ENCODE measurements around the gene HNF4A.

HNF4A gene

DNA sequence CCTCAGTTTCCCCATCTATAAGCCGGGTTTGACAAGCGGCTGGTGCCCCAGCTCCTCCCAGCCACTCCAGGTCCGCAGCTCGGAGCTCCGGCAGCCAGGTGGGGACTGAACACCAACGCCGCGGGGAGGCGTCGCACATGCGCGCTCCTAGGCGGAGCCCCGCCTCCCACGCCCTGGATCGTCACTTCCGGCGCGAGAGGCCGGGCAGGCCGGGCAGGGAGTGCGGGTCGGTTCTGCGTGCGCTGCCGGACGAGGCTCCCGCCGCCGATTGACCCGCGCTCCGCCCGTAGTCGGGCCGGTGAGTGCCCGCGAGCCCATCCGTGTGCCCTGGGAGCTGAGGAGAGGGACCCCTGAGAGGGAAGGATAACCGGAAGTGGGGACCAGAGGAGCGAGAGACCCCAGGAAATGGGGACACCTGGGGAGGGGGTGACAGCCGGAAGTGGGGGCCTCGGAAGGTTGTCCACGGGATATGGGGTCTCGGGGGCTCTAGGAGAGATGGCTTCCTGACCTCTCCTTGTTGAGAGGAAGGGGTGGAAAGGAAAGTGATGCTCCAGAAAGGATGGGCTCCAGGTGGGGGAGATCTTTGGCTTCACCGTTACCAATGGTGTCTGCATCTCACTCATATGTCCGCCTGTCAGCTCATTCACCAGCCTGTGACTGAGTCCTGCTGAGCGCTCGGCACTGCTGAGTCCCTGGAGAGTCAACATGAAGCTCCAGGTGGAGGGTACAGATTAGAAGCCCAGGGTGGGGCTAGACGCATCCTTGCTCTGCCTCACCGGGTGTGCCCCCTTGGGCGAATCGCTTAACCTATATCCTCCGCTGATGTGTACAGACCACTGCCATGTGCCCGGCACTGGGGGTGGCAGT is 120.4 kb downstream of the HNF4A start, which contains the start of gene TTPAL:
TSS of gene TTPAL (plus strand) at position 181 of the 867 bp plus-strand sequence. CDS start 4,126 bp downstream, outside the sequence.
- peak; percentile 89 for DNase-seq

- no peak for DNase-seq
Observed at GRCh38 chr20:44477151-44477550, 121.7 kb downstream of the HNF4A start.

DNA sequence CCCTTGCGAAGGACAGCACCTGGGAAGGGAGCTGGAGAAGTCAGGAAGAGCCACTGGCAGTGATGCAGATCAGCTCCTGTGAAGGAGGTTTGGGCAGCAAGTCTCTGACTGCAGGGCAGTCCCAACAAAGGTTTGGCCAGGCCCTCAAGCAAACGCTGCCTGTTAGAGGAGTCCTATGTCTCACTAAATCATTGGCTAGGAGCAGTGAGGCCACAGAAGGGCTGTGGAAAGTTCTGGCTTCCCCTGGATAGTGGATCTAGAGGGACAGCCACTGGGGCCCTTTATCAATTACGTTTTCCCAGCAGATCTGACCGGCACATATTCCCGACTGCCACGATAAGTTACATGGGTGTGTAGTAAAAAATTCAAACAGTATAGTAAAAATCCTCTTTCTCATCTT is 122.7 kb downstream of the HNF4A start:
- no peak for DNase-seq

- no peak for DNase-seq
Observed at GRCh38 chr20:44479643-44480042, 124.1 kb downstream of the HNF4A start.

GRCh38 chr20:44480097-44480496 is 124.6 kb downstream of the HNF4A start:
- DNase-seq: no peak

GRCh38 chr20:44481719-44482416 is 126.4 kb downstream of the HNF4A start:
- no peak for DNase-seq

GRCh38 chr20:44483112-44483511 is 127.6 kb downstream of the HNF4A start:
- no peak for DNase-seq

All from stimulated activated CD4-positive, alpha-beta T cell treated with anti-CD3 and anti-CD28 coated beads, Interleukin-1b, Interleukin-23, amount 100 ng/mL, for 48 hours (primary cell).